OCI-LY7 (cell line): ENCODE measurements around the gene ACBD3. TPM values are rescaled to one million over a fixed set of nuclear protein-coding genes. Genes with fewer than 3 reads are reported as not detected.

ENCODE experiments used
- BruUV-seq: library from RNA; stranded (reverse); fragments of 400-500 nt; replicated peaks from 2 replicates; lab custom pipeline; 2021; lab: Mats Ljungman, UMichigan
- CTCF ChIA-PET: fragments of 300-600 bp; sonication (Branson Sonifier 250); formaldehyde crosslinking; loops from one replicate; lab custom pipeline; 2022; ENCODE audit warnings: antibody characterized with exemption; ENCODE audit not compliant: unreplicated experiment; lab: Charles Lee
- POLR2A ChIA-PET: fragments of 300-600 bp; sonication (Branson Sonifier 250); formaldehyde crosslinking; loops from one replicate; lab custom pipeline; 2022; ENCODE audit warnings: antibody characterized with exemption; lab: Charles Lee
- DNase-seq: peaks from one replicate; pipeline ENCODE4 v3.0.0-alpha.2; 2015; ENCODE audit warnings: low spot score
- H2AFZ ChIP-seq: fragments of 200-600 bp; sonication (generic), shearing (Covaris generic); 2 replicates; pipeline ENCODE4 v1.6.1; 2014; ENCODE audit warnings: mild to moderate bottlenecking, antibody characterized with exemption, low read length, moderate library complexity
- H3K27ac ChIP-seq: fragments of 200-600 bp; sonication (generic); 2 replicates; pipeline ENCODE4 v1.5.1; 2014; ENCODE audit warnings: mixed run types, low read depth, mild to moderate bottlenecking, moderate library complexity, low read length, inconsistent platforms; ENCODE audit not compliant: poor library complexity, severe bottlenecking
- H3K36me3 ChIP-seq: fragments of 200-600 bp; sonication (generic); 2 replicates; pipeline ENCODE4 v1.6.1; 2014; ENCODE audit warnings: mild to moderate bottlenecking, antibody characterized with exemption, low read length, moderate library complexity, mixed read lengths; ENCODE audit not compliant: insufficient read depth
- H3K4me1 ChIP-seq: fragments of 200-600 bp; sonication (generic); 2 replicates; pipeline ENCODE4 v1.5.1; 2014; ENCODE audit warnings: mild to moderate bottlenecking, low read length; ENCODE audit not compliant: insufficient read depth, poor library complexity, severe bottlenecking
- H3K4me2 ChIP-seq: fragments of 200-600 bp; sonication (generic); 2 replicates; pipeline ENCODE4 v1.6.1; 2014; ENCODE audit warnings: mild to moderate bottlenecking, low read length
- H3K4me3 ChIP-seq: fragments of 200-600 bp; sonication (generic); 2 replicates; pipeline ENCODE4 v1.5.1; 2014; ENCODE audit warnings: mild to moderate bottlenecking, low read depth, low read length; ENCODE audit not compliant: poor library complexity, severe bottlenecking
- H3K79me2 ChIP-seq: fragments of 200-600 bp; sonication (generic); 2 replicates; pipeline ENCODE4 v1.6.1; 2016; ENCODE audit warnings: low read depth, mild to moderate bottlenecking, low read length, moderate library complexity, mixed read lengths; ENCODE audit not compliant: insufficient read depth
- H3K9me2 ChIP-seq: fragments of 200-600 bp; sonication (generic); 2 replicates; pipeline ENCODE4 v1.6.1; 2016; ENCODE audit warnings: mild to moderate bottlenecking, low read length, mixed read lengths; ENCODE audit not compliant: insufficient read depth
- H3K9me3 ChIP-seq: fragments of 200-600 bp; sonication (generic); 2 replicates; pipeline ENCODE4 v1.6.1; 2014; ENCODE audit warnings: mild to moderate bottlenecking, mixed run types, low read length, mixed read lengths
- H4K20me1 ChIP-seq: fragments of 200-600 bp; sonication (generic); 2 replicates; pipeline ENCODE4 v1.6.1; 2014; ENCODE audit warnings: mild to moderate bottlenecking, antibody characterized with exemption, low read length, moderate library complexity, mixed read lengths; ENCODE audit not compliant: insufficient read depth
- CTCF ChIP-seq: fragments of 200-600 bp; sonication (generic); conservative IDR thresholded peaks from 2 replicates; pipeline ENCODE4 v1.5.1; 2014; ENCODE audit warnings: mild to moderate bottlenecking, antibody characterized with exemption, low read length, moderate library complexity, mixed read lengths
- EZH2phosphoT487 ChIP-seq: fragments of 200-600 bp; sonication (generic); IDR thresholded peaks from 2 replicates; pipeline ENCODE4 v1.6.1; 2018; ENCODE audit warnings: low read depth, borderline replicate concordance, mild to moderate bottlenecking, mixed run types, antibody characterized with exemption, low read length, moderate library complexity, mixed read lengths
- intact Hi-C: fragments of 100-400 bp; cut with micrococcal nuclease; formaldehyde crosslinking; loops from one replicate; pipeline ENCODE4 v1.10.0; 2022; ENCODE audit not compliant: unreplicated experiment
- total RNA-seq, 2 experiments: library from RNA; depleted of rRNA in 1 of 2; stranded (reverse); fragments of >200 nt in 1 of 2; shearing (Covaris generic) in 1 of 2; gene quantifications; 2 replicates each; pipeline ENCODE4 v1.2.3, GENCODE V29; 2014 to 2022

Gene ACBD3
- total RNA-seq, 2 experiments from 2014 or later: 30.3 to 51.7 TPM

GRCh38 chr1:226210571-226211176 lies 24.1 kb upstream of the ACBD3 start:
- no peak for DNase-seq
- ChIA-PET CTCF (interaction anchor here (0.7 to 1.1 kb wide), 3 partner anchors 10 to 32 kb away, joined by 3 to 4 read pairs (median 3); no protein-coding TSS in a partner anchor), POLR2A (interaction anchor here (0.7 to 1.8 kb wide), 6 partner anchors 9 to 122 kb away, joined by 3 to 10 read pairs (median 4); partner anchors contain the start of gene LIN9)
- no TSS peak for BruUV-seq
- no peaks in the 10 kb centered on the region for H3K9me3 ChIP-seq
- no peak for TF ChIP-seq EZH2phosphoT487
- TF ChIP-seq CTCF: no peak
- H2AFZ ChIP-seq: no peak overlapping the region
- no peaks in the 10 kb centered on the region for H4K20me1 ChIP-seq
- H3K79me2 ChIP-seq: no peaks in the 10 kb centered on the region
- no peaks in the 10 kb centered on the region for H3K9me2 ChIP-seq
- intact Hi-C loops: no loop called here
- no peak overlapping the region for H3K4me3 ChIP-seq
- H3K4me1 ChIP-seq: peaks cover 22% of the 10 kb centered on the region
- H3K4me2 ChIP-seq: no peak overlapping the region
- H3K36me3 ChIP-seq: no peaks in the 10 kb centered on the region
- H3K27ac ChIP-seq: no peak overlapping the region

GRCh38 chr1:226209307-226210059 lies 22.9 kb upstream of the ACBD3 start:
- peaks cover 10% of the 10 kb centered on the region for H3K4me1 ChIP-seq
- no peak overlapping the region for H3K27ac ChIP-seq
- no peak for DNase-seq
- H3K4me2 ChIP-seq: no peak overlapping the region
- intact Hi-C loops: no loop called here
- no peaks in the 10 kb centered on the region for H3K9me2 ChIP-seq
- BruUV-seq: no TSS peak
- no peaks in the 10 kb centered on the region for H3K79me2 ChIP-seq
- ChIA-PET POLR2A (interaction anchor here (0.5 kb wide), 1 partner anchor 439 kb away, joined by 3 read pairs; no protein-coding TSS in a partner anchor), CTCF (no interaction called here)
- H4K20me1 ChIP-seq: no peaks in the 10 kb centered on the region
- no peaks in the 10 kb centered on the region for H3K36me3 ChIP-seq
- no peak for TF ChIP-seq CTCF
- no peak for TF ChIP-seq EZH2phosphoT487
- no peak overlapping the region for H2AFZ ChIP-seq
- no peaks in the 10 kb centered on the region for H3K9me3 ChIP-seq
- no peak overlapping the region for H3K4me3 ChIP-seq

- no TSS peak for BruUV-seq
- Histone ChIP-seq H3K4me3 (no peak overlapping the region), H3K27ac (no peak overlapping the region), H2AFZ (no peak overlapping the region), H3K79me2 (no peaks in the 10 kb centered on the region), H3K36me3 (no peaks in the 10 kb centered on the region), H3K4me2 (no peak overlapping the region), H4K20me1 (no peaks in the 10 kb centered on the region), H3K9me2 (no peaks in the 10 kb centered on the region), H3K4me1 (peaks cover 28% of the 10 kb centered on the region), H3K9me3 (no peaks in the 10 kb centered on the region)
- intact Hi-C loops: no loop called here
- ChIA-PET POLR2A (no interaction called here), CTCF (no interaction called here)
- no peak for DNase-seq
- TF ChIP-seq CTCF (no peak), EZH2phosphoT487 (no peak)
Observed at GRCh38 chr1:226207048-226207447, 20.5 kb upstream of the ACBD3 start.
